AG04449 (cell line): Measurements from ENCODE around the gene GRIA3.
"Not testable (repeated sequence)": the region's sequence is repeated elsewhere in the genome, so short reads cannot be mapped to it uniquely, and the experiment has no call there.

Source experiments
- CTCF ChIA-PET: fragments of 350-600 bp; formaldehyde crosslinking; extraction: SDS; loops from one replicate; lab custom pipeline; 2021; ENCODE audit warnings: antibody characterized with exemption; lab: Yijun Ruan, JAX
- POLR2A ChIA-PET: fragments of 400-600, 350-600 bp; formaldehyde crosslinking; extraction: SDS; loops from one replicate; lab custom pipeline; 2020; ENCODE audit warnings: antibody characterized with exemption, inconsistent platforms; lab: Yijun Ruan, JAX
- DNase-seq: peaks from one replicate; pipeline ENCODE4 v3.0.0-alpha.2; 2010; ENCODE audit warnings: low read depth, low spot score
- H3K4me3 ChIP-seq: 2 replicates; pipeline ENCODE4 v1.5.1; 2011; ENCODE audit warnings: low read depth, mild to moderate bottlenecking, control low read depth, low read length
- TF ChIP-seq, protein P1 (sequence below): IDR thresholded peaks from one replicate; pipeline ENCODE4 v1.5.1; 2011; ENCODE audit warnings: mild to moderate bottlenecking, moderate library complexity, low read length, control low read depth, inconsistent platforms; ENCODE audit not compliant: insufficient read depth; ENCODE audit errors: missing control alignments

Gene GRIA3

GRCh38 chrX:123422875-123423274, 238.8 kb downstream of the GRIA3 start:
- TF ChIP-seq, protein P1, sequence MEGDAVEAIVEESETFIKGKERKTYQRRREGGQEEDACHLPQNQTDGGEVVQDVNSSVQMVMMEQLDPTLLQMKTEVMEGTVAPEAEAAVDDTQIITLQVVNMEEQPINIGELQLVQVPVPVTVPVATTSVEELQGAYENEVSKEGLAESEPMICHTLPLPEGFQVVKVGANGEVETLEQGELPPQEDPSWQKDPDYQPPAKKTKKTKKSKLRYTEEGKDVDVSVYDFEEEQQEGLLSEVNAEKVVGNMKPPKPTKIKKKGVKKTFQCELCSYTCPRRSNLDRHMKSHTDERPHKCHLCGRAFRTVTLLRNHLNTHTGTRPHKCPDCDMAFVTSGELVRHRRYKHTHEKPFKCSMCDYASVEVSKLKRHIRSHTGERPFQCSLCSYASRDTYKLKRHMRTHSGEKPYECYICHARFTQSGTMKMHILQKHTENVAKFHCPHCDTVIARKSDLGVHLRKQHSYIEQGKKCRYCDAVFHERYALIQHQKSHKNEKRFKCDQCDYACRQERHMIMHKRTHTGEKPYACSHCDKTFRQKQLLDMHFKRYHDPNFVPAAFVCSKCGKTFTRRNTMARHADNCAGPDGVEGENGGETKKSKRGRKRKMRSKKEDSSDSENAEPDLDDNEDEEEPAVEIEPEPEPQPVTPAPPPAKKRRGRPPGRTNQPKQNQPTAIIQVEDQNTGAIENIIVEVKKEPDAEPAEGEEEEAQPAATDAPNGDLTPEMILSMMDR, result peak; percentile 67
- POLR2A ChIA-PET, result no interaction called here
- CTCF ChIA-PET, result interaction anchor here (0.7 to 3.1 kb wide), 8 partner anchors 9 to 239 kb away, joined by 3 to 15 read pairs (median 4); partner anchors contain the start of gene GRIA3
- DNase-seq, result no peak
- H3K4me3 ChIP-seq, result no peak overlapping the region

DNA sequence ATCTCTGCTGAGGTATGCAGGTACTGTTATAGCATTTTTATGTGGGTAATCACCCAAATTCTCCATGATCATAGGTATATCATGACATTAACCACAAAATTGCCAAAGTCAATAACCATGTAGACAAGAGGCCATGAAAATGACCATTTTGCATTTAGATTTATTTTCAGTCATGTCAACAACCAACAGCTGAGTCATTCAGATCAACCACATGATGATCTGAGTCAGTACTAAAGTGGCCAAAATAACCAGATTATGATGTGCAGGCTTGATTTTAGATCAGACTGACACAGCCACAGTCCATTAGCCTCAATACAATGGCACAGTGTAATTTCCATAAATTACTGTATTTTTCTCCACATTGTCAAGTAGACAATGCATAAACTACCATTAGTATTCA, 240.5 kb downstream of the GRIA3 start:
- DNase-seq, result no peak
- TF ChIP-seq, protein P1, result no peak
- CTCF ChIA-PET, result interaction anchor here (0.5 to 3.1 kb wide), 2 partner anchors 14 to 248 kb away, joined by 3 to 15 read pairs; no protein-coding TSS in a partner anchor
- no peak overlapping the region for H3K4me3 ChIP-seq
- POLR2A ChIA-PET, result interaction anchor here (1.1 kb wide), 1 partner anchor 16 kb away, joined by 4 read pairs; no protein-coding TSS in a partner anchor

- ChIA-PET POLR2A (no interaction called here), CTCF (no interaction called here)
- H3K4me3 ChIP-seq, result no peak overlapping the region
- no peak for DNase-seq
- TF ChIP-seq, protein P1, result no peak
Measured at GRCh38 chrX:123425471-123425870, 241.4 kb downstream of the GRIA3 start.

GRCh38 chrX:123425904-123426303, 241.8 kb downstream of the GRIA3 start:
- TF ChIP-seq, protein P1, result no peak
- ChIA-PET POLR2A (interaction anchor here (0.7 kb wide), 1 partner anchor 10 kb away, joined by 3 read pairs; no protein-coding TSS in a partner anchor), CTCF (interaction anchor here (0.6 kb wide), 1 partner anchor 352 kb away, joined by 4 read pairs; no protein-coding TSS in a partner anchor)
- no peak overlapping the region for H3K4me3 ChIP-seq
- DNase-seq, result no peak

- ChIA-PET CTCF (no interaction called here), POLR2A (no interaction called here)
- no peak overlapping the region for H3K4me3 ChIP-seq
- no peak for DNase-seq
- TF ChIP-seq, protein P1, result no peak
Measured at GRCh38 chrX:123432361-123433150, 248.5 kb downstream of the GRIA3 start.

DNA sequence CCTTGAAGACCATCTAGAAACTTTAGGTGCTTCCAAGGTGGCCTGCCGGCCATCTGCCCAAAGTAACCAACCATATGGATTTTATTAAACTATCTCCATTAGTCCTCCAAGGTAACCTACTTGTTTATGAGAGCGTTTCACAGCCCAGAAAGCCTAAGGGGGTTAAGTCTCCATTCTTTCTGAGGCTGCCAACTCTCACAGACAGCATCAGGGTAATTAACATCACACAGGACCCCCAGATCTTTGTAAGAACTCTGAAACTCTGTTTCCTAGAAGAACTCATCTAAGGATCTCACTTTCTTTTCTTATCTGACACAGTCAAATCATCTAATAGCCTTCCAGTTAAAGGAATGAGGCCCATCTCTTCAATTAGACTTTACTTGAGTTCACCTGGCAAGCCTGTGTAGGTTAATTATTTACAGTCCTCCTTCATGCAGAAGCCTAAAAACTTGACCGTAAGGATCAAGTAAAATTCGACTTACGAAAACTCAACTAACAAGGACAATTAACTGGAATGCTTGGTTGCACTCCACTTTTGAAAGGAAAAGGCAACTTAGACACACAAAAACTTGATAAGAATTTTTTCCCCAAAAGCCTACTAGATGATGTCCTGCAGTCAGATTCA, 252.5 kb downstream of the GRIA3 start:
- TF ChIP-seq, protein P1, result no peak
- DNase-seq, result no peak
- no peak overlapping the region for H3K4me3 ChIP-seq
- POLR2A ChIA-PET, result interaction anchor here (1.4 kb wide), 1 partner anchor 11 kb away, joined by 3 read pairs; no protein-coding TSS in a partner anchor
- CTCF ChIA-PET, result interaction anchor here (0.7 kb wide), 1 partner anchor 11 kb away, joined by 3 read pairs; no protein-coding TSS in a partner anchor

DNA sequence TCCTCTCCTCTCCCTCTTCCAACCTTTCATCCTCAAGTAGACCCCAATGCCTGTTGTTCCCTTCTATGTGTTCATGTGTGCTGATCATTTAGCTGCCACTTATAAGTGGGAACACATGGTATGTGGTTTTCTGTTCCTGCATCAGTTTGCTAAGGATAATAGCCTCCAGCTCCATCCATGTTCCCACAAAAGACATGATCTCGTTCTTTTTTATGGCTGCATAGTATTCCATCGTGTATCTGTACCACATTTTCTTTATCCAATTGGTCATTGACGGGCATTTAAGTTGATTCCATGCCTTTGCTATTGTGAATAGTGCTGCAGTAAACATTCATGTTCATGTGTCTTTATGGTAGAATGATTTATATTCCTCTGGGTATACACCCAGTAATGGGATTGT, 255.8 kb downstream of the GRIA3 start:
- POLR2A ChIA-PET, result not testable (repeated sequence)

More for the DNA sequence above, 255.8 kb downstream of the GRIA3 start:
- CTCF ChIA-PET, H3K4me3 ChIP-seq, DNase-seq: not testable (repeated sequence)
